HepG2 (cell line): ENCODE results near the gene ARL5B. TPM values are rescaled to one million over a fixed set of nuclear protein-coding genes. Genes with fewer than 3 reads are reported as not detected.
A peak's percentile ranks its signal among the peaks of the same experiment; 100 is the strongest.

ENCODE experiments used
- BRD4 ChIP-seq: sonication (generic); formaldehyde crosslinking; IDR thresholded peaks from 2 replicates; pipeline ENCODE4 v1.4.0; 2020; ENCODE audit warnings: missing genetic modification reagents
- CEBPG ChIP-seq: IDR thresholded peaks from 2 replicates; pipeline ENCODE4 v1.6.1; 2016
- ESRRA ChIP-seq: sonication (generic); formaldehyde crosslinking; IDR thresholded peaks from 2 replicates; pipeline ENCODE4 v1.5.1; 2020; ENCODE audit warnings: mild to moderate bottlenecking, low read depth, missing genetic modification reagents
- FOXA1 ChIP-seq, 2 experiments: fragments of 450-650 bp in 1 of 2; sonication (generic) in 1 of 2; formaldehyde crosslinking in 1 of 2; IDR thresholded peaks; 2 replicates each; pipeline versions ENCODE4 v1.4.0 to v1.6.1; 2016 to 2020; ENCODE audit warnings: missing genetic modification reagents in 1 of 2
- FOXK2 ChIP-seq: fragments of 450-650 bp; IDR thresholded peaks from 2 replicates; pipeline ENCODE4 v1.6.1; 2016
- GMEB1 ChIP-seq: sonication (generic); formaldehyde crosslinking; IDR thresholded peaks from 2 replicates; pipeline ENCODE4 v1.5.1; 2020; ENCODE audit warnings: missing genetic modification reagents, mild to moderate bottlenecking, borderline replicate concordance
- GTF3A ChIP-seq: sonication (generic); formaldehyde crosslinking; conservative IDR thresholded peaks from 2 replicates; pipeline ENCODE4 v1.4.0; 2020; ENCODE audit warnings: mild to moderate bottlenecking, missing genetic modification reagents
- IKZF1 ChIP-seq: fragments of 450-650 bp; IDR thresholded peaks from 2 replicates; pipeline ENCODE4 v1.7.1; 2016
- LBX2 ChIP-seq: sonication (generic); formaldehyde crosslinking; IDR thresholded peaks from 2 replicates; pipeline ENCODE4 v1.5.0; 2020; ENCODE audit warnings: missing genetic modification reagents, mild to moderate bottlenecking, borderline replicate concordance
- LCORL ChIP-seq, 2 experiments: fragments of 450-650 bp in 1 of 2; sonication (generic) in 1 of 2; formaldehyde crosslinking in 1 of 2; IDR thresholded peaks; 2 replicates each; pipeline versions ENCODE4 v1.5.0 to v1.6.1; 2017 to 2020; ENCODE audit warnings: antibody characterized with exemption in 1 of 2, missing genetic modification reagents in 1 of 2
- NPAS2 ChIP-seq: sonication (generic); formaldehyde crosslinking; IDR thresholded peaks from 2 replicates; pipeline ENCODE4 v1.8.0; 2022; ENCODE audit warnings: mild to moderate bottlenecking, missing genetic modification reagents, borderline replicate concordance
- PHB2 ChIP-seq: fragments of 450-650 bp; IDR thresholded peaks from 2 replicates; pipeline ENCODE4 v1.6.1; 2018; ENCODE audit not compliant: partially characterized antibody
- PLRG1 ChIP-seq: fragments of 450-650 bp; conservative IDR thresholded peaks from 2 replicates; pipeline ENCODE4 v1.6.1; 2016
- SIX1 ChIP-seq: sonication (generic); formaldehyde crosslinking; IDR thresholded peaks from 2 replicates; pipeline ENCODE4 v1.4.0; 2020; ENCODE audit warnings: missing genetic modification reagents, borderline replicate concordance
- SP1 ChIP-seq, 2 experiments: fragments of 450-650 bp in 1 of 2; sonication (generic) in 1 of 2; formaldehyde crosslinking in 1 of 2; IDR thresholded peaks; 2 replicates each; pipeline versions ENCODE4 v1.4.0 to v1.6.1; 2016 to 2020; ENCODE audit warnings: missing genetic modification reagents in 1 of 2
- THAP7 ChIP-seq: sonication (generic); formaldehyde crosslinking; IDR thresholded peaks from 2 replicates; pipeline ENCODE4 v1.8.1; 2023; ENCODE audit warnings: mild to moderate bottlenecking, missing genetic modification reagents
- TOE1 ChIP-seq: sonication (generic); formaldehyde crosslinking; IDR thresholded peaks from 2 replicates; pipeline ENCODE4 v1.4.0; 2020; ENCODE audit warnings: mild to moderate bottlenecking, missing genetic modification reagents
- U2AF2 ChIP-seq: fragments of 200-400 bp; formaldehyde crosslinking; IDR thresholded peaks from 2 replicates; pipeline ENCODE4 v1.6.1; 2017; ENCODE audit warnings: low read depth, mild to moderate bottlenecking, low read length
- ZFP1 ChIP-seq: IDR thresholded peaks from 2 replicates; pipeline ENCODE4 v1.6.1; 2016
- ZNF460 ChIP-seq: sonication (generic); formaldehyde crosslinking; IDR thresholded peaks from 2 replicates; pipeline ENCODE4 v1.5.1; 2020; ENCODE audit warnings: missing genetic modification reagents, mild to moderate bottlenecking, borderline replicate concordance
- ZNF549 ChIP-seq: sonication (generic); formaldehyde crosslinking; IDR thresholded peaks from 2 replicates; pipeline ENCODE4 v1.5.0; 2020; ENCODE audit warnings: missing genetic modification reagents
- ZNF609 ChIP-seq: sonication (generic); formaldehyde crosslinking; IDR thresholded peaks from 2 replicates; pipeline ENCODE4 v1.4.0; 2020; ENCODE audit warnings: mild to moderate bottlenecking, missing genetic modification reagents, borderline replicate concordance
- ZNF7 ChIP-seq: IDR thresholded peaks from 2 replicates; pipeline ENCODE4 v1.6.1; 2016; ENCODE audit warnings: missing biosample characterization, missing genetic modification reagents
- polyA plus RNA-seq, 8 experiments: library from polyadenylated mRNA; depleted of rRNA in 3 of 8; stranded (reverse) in 7 of 8; unstranded in 1 of 8; fragments of >200 nt; fragmentation: Illumina TruSeq in 4 of 8; extraction: Trizol in 4 of 8; gene quantifications; 2 replicates each; pipeline versions ENCODE4 v1.2.1 to v1.2.3, GENCODE V29; 2011 to 2016; ENCODE audit warnings: low read depth in 4 of 8, missing spikeins in 1 of 8, mixed read lengths in 1 of 8; ENCODE audit not compliant: insufficient read depth in 1 of 8
- total RNA-seq, 5 experiments: library from RNA; depleted of rRNA; stranded (reverse); fragments of >200 nt; fragmentation: Illumina TruSeq; extraction: Trizol; gene quantifications; 2 replicates each; pipeline ENCODE4 v1.2.3, GENCODE V29; 2016; ENCODE audit warnings: low read depth in 1 of 5

The ARL5B gene
- total and polyA plus RNA-seq, 2 of the 13 experiments (the other 11 are each of a cell fraction or from before 2014, with no cell fraction given) = 26.6 to 32.7 TPM

GRCh38 chr10:18651324-18652007 is 7.8 kb upstream of the ARL5B start, which contains the start of gene NSUN6 (continued):
- TF ChIP-seq ZNF609 (CRISPR knock-in tag) = peak; percentile 29; the same call in 1 of the 2 replicates
- no peak for TF ChIP-seq U2AF2
- TF ChIP-seq ZNF549 (CRISPR knock-in tag) = no peak
- peak; percentile 86; the same call in 1 of the 2 replicates for TF ChIP-seq GMEB1 (CRISPR knock-in tag)
- TF ChIP-seq LBX2 (CRISPR knock-in tag) = no peak
- no peak for TF ChIP-seq ZNF7 (CRISPR knock-in tag)
- TF ChIP-seq SP1 (IDR thresholded peaks at IDR 0.05) = no peak
- TF ChIP-seq SP1 (CRISPR knock-in tag; IDR thresholded peaks at IDR 0.05) = peak; percentile 68
- TF ChIP-seq FOXK2 = peak; percentile 34; the same call in 1 of the 2 replicates
- no peak for TF ChIP-seq NPAS2 (CRISPR knock-in tag)
- TF ChIP-seq PLRG1 = no peak
- TF ChIP-seq LCORL (IDR thresholded peaks at IDR 0.05) = no peak
- TF ChIP-seq LCORL (CRISPR knock-in tag; IDR thresholded peaks at IDR 0.05) = peak; percentile 65
- TF ChIP-seq TOE1 (CRISPR knock-in tag) = no peak
- peak; percentile 82 for TF ChIP-seq THAP7
- TF ChIP-seq ZNF460 (CRISPR knock-in tag) = peak; percentile 10; the same call in 1 of the 2 replicates
- TF ChIP-seq ZFP1 = no peak
- TF ChIP-seq CEBPG (CRISPR knock-in tag) = 0 out of 2 replicates have a peak, but pooled peaks have one; percentile 7
- TF ChIP-seq FOXA1 (IDR thresholded peaks at IDR 0.05) = no peak
- no peak; the same call in 1 of the 2 replicates for TF ChIP-seq FOXA1 (CRISPR knock-in tag; IDR thresholded peaks at IDR 0.05)
- TF ChIP-seq SIX1 (CRISPR knock-in tag) = no peak
- TF ChIP-seq IKZF1 = no peak
- TF ChIP-seq BRD4 = no peak
- TF ChIP-seq PHB2 = no peak
- TF ChIP-seq ESRRA (CRISPR knock-in tag) = no peak
- TF ChIP-seq GTF3A = no peak
